ENCODE results near the gene TMEM14C.

TMEM14C gene

GRCh38 chr6:10685092-10685915 lies 37.6 kb upstream of the TMEM14C start:
- Histone ChIP-seq H3K36me3 (ENCODE audit: insufficient read depth, low read length) (no peaks in the 10 kb centered on the region), H3K4me3 (ENCODE audit: low read length, poor library complexity, severe bottlenecking) (no peak overlapping the region), H3K9ac (ENCODE audit: low read depth, low read length, poor library complexity, severe bottlenecking) (no peak overlapping the region), H3K4me2 (ENCODE audit: low read depth, low read length, poor library complexity, severe bottlenecking) (no peak overlapping the region), H3K4me1 (ENCODE audit: insufficient read depth, low read length, poor library complexity, severe bottlenecking) (peaks cover 5% of the 10 kb centered on the region), H2AFZ (ENCODE audit: low read length) (no peak overlapping the region), H3F3A (ENCODE audit: low read depth) (no peaks in the 10 kb centered on the region), H3K9me3 (ENCODE audit: insufficient read depth, low read depth, low read length) (peaks cover 2% of the 10 kb centered on the region; the same call in 1 of the 2 replicates), H3K27me3 (ENCODE audit: insufficient read depth, low read length, poor library complexity, severe bottlenecking) (no peaks in the 10 kb centered on the region), H3K79me2 (ENCODE audit: insufficient read depth, low read length) (no peaks in the 10 kb centered on the region), H4K20me1 (ENCODE audit: insufficient read depth, low read length, poor library complexity, severe bottlenecking) (no peaks in the 10 kb centered on the region), H3K9me2 (replicated peaks; ENCODE audit: low read depth, low read length) (no peaks in the 10 kb centered on the region)
- no peak for TF ChIP-seq EZH2phosphoT487 (IDR thresholded peaks at IDR 0.05; ENCODE audit: borderline replicate concordance)
- no peak for TF ChIP-seq CTCF (conservative IDR thresholded peaks at IDR 0.05; ENCODE audit: low read length)

GRCh38 chr6:10686901-10687300 lies 36.0 kb upstream of the TMEM14C start:
- H3K9me2 ChIP-seq (replicated peaks; ENCODE audit: low read depth, low read length), result no peaks in the 10 kb centered on the region
- H3K9ac ChIP-seq (ENCODE audit: low read depth, low read length, poor library complexity, severe bottlenecking), result no peak overlapping the region
- H3K79me2 ChIP-seq (ENCODE audit: insufficient read depth, low read length), result no peaks in the 10 kb centered on the region
- TF ChIP-seq CTCF (conservative IDR thresholded peaks at IDR 0.05; ENCODE audit: low read length) (no peak), EZH2phosphoT487 (IDR thresholded peaks at IDR 0.05; ENCODE audit: borderline replicate concordance) (no peak)
- no peaks in the 10 kb centered on the region for H3F3A ChIP-seq (ENCODE audit: low read depth)
- H3K36me3 ChIP-seq (ENCODE audit: insufficient read depth, low read length), result no peaks in the 10 kb centered on the region
- no peaks in the 10 kb centered on the region for H4K20me1 ChIP-seq (ENCODE audit: insufficient read depth, low read length, poor library complexity, severe bottlenecking)
- no peaks in the 10 kb centered on the region for H3K27me3 ChIP-seq (ENCODE audit: insufficient read depth, low read length, poor library complexity, severe bottlenecking)
- peaks cover 5% of the 10 kb centered on the region for H3K4me1 ChIP-seq (ENCODE audit: insufficient read depth, low read length, poor library complexity, severe bottlenecking)
- H3K4me3 ChIP-seq (ENCODE audit: low read length, poor library complexity, severe bottlenecking), result no peak overlapping the region
- no peak overlapping the region for H3K4me2 ChIP-seq (ENCODE audit: low read depth, low read length, poor library complexity, severe bottlenecking)
- H3K9me3 ChIP-seq (ENCODE audit: insufficient read depth, low read depth, low read length), result no peaks in the 10 kb centered on the region
- H2AFZ ChIP-seq (ENCODE audit: low read length), result no peak overlapping the region; the same call in 1 of the 2 replicates

- Histone ChIP-seq H2AFZ (ENCODE audit: low read length) (no peak overlapping the region), H3K9me3 (ENCODE audit: insufficient read depth, low read depth, low read length) (no peaks in the 10 kb centered on the region), H3K9me2 (replicated peaks; ENCODE audit: low read depth, low read length) (no peaks in the 10 kb centered on the region), H3K4me2 (ENCODE audit: low read depth, low read length, poor library complexity, severe bottlenecking) (no peak overlapping the region), H3K4me3 (ENCODE audit: low read length, poor library complexity, severe bottlenecking) (no peak overlapping the region), H3K79me2 (ENCODE audit: insufficient read depth, low read length) (no peaks in the 10 kb centered on the region), H3K9ac (ENCODE audit: low read depth, low read length, poor library complexity, severe bottlenecking) (no peak overlapping the region), H3K36me3 (ENCODE audit: insufficient read depth, low read length) (no peaks in the 10 kb centered on the region), H3F3A (ENCODE audit: low read depth) (no peaks in the 10 kb centered on the region), H3K4me1 (ENCODE audit: insufficient read depth, low read length, poor library complexity, severe bottlenecking) (peaks cover 5% of the 10 kb centered on the region), H3K27me3 (ENCODE audit: insufficient read depth, low read length, poor library complexity, severe bottlenecking) (no peaks in the 10 kb centered on the region), H4K20me1 (ENCODE audit: insufficient read depth, low read length, poor library complexity, severe bottlenecking) (no peaks in the 10 kb centered on the region)
- TF ChIP-seq CTCF (conservative IDR thresholded peaks at IDR 0.05; ENCODE audit: low read length), result no peak
- TF ChIP-seq EZH2phosphoT487 (IDR thresholded peaks at IDR 0.05; ENCODE audit: borderline replicate concordance), result no peak
Observed at GRCh38 chr6:10687582-10687981, 35.3 kb upstream of the TMEM14C start.

All from Loucy (cell line).